ENCODE data around the gene SLC37A4.

- TF ChIP-seq, protein P1, sequence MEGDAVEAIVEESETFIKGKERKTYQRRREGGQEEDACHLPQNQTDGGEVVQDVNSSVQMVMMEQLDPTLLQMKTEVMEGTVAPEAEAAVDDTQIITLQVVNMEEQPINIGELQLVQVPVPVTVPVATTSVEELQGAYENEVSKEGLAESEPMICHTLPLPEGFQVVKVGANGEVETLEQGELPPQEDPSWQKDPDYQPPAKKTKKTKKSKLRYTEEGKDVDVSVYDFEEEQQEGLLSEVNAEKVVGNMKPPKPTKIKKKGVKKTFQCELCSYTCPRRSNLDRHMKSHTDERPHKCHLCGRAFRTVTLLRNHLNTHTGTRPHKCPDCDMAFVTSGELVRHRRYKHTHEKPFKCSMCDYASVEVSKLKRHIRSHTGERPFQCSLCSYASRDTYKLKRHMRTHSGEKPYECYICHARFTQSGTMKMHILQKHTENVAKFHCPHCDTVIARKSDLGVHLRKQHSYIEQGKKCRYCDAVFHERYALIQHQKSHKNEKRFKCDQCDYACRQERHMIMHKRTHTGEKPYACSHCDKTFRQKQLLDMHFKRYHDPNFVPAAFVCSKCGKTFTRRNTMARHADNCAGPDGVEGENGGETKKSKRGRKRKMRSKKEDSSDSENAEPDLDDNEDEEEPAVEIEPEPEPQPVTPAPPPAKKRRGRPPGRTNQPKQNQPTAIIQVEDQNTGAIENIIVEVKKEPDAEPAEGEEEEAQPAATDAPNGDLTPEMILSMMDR (IDR thresholded peaks at IDR 0.05; ENCODE audit: insufficient read depth, low read length): peak; percentile 67
- TF ChIP-seq POLR2AphosphoS5 (IDR thresholded peaks at IDR 0.05; ENCODE audit: low read depth) (no peak), GABPA (IDR thresholded peaks at IDR 0.05; ENCODE audit: low read depth) (no peak)
Measured at GRCh38 chr11:118996926-118997626, 33.6 kb downstream of the SLC37A4 start.
